Pancreas (tissue), 10 donors: ENCODE data around the gene SLC25A22. TPM values are rescaled to one million over a fixed set of nuclear protein-coding genes. Genes with fewer than 3 reads are reported as not detected.
A peak's percentile ranks its signal among the peaks of the same experiment; 100 is the strongest.

Source experiments
- ATAC-seq, 4 donors: fragments of 200-7000 bp; cut with Tn5 transposase; one replicate each; pipeline versions ENCODE4 v1.8.0 to v1.9.1; 2020; ENCODE audit warnings: mild to moderate bottlenecking in 4 of 4, moderate library complexity in 4 of 4
- DNase-seq, 6 donors: peaks; one replicate each; pipeline ENCODE4 v3.0.0-alpha.2; 2020
- FAIRE-seq: peaks from 2 replicates; lab custom pipeline; 2012; peaks lifted over from hg19 to GRCh38; lab: Jason Lieb, UNC
- H3K27ac ChIP-seq, 4 donors: fragments of 200-600 bp; sonication (generic); 1 replicate in 3 of 4; 2 replicates in 1 of 4; pipeline versions ENCODE4 v1.5.0 to v1.8.0; 2020
- H3K27me3 ChIP-seq, 4 donors: fragments of 200-600 bp; one replicate each; pipeline ENCODE4 v1.8.0; 2021
- H3K36me3 ChIP-seq, 3 donors: fragments of 200-600 bp; sonication (generic) in 1 of 3; one replicate each; pipeline versions ENCODE4 v1.5.0 to v1.8.0; 2020 to 2021
- H3K4me1 ChIP-seq, 3 donors: fragments of 200-600 bp; one replicate each; pipeline ENCODE4 v1.8.0; 2021
- H3K4me3 ChIP-seq, 4 donors: fragments of 200-600 bp; sonication (generic) in 2 of 4; one replicate each; pipeline versions ENCODE4 v1.5.0 to v1.8.0; 2020 to 2021
- H3K9me3 ChIP-seq, 4 donors: fragments of 200-600 bp; one replicate each; pipeline ENCODE4 v1.8.0; 2021
- WGBS, 2 donors: extraction: QIAGEN DNeasy Blood & Tissue Kit; methylation state at CpG; one replicate each; pipeline ENCODE4 v1.1.7; 2013; 5-methylcytosine and 5-hydroxymethylcytosine counted together
- intact Hi-C, 3 donors: fragments of 100-400 bp; cut with DNase I; formaldehyde crosslinking; loops; one replicate each; pipeline versions ENCODE4 v1.11.1 to v1.14.2; 2022
- polyA plus RNA-seq, 2 donors: library from polyadenylated mRNA; stranded (reverse); fragments of 200-250 nt; gene quantifications; one replicate each; pipeline ENCODE4 v1.2.3, GENCODE V29; 2013
- total RNA-seq, 6 donors: library from RNA; stranded (reverse); fragmentation: NEBNext Ultra II Directional in 4 of 6; extraction: Animal tissue kit (Norgen Biotek cat#: 25700) in 4 of 6; gene quantifications; one replicate each; pipeline versions ENCODE4 v1.2.1 to v1.2.4, GENCODE V29; 2021 to 2023
- TF ChIP-seq, protein P1 (sequence below), 4 donors: fragments of 200-600 bp; sonication (generic) in 3 of 4; IDR thresholded peaks; one replicate each; pipeline versions ENCODE4 v1.5.0 to v1.8.0; 2021; ENCODE audit warnings: antibody characterized with exemption in 4 of 4
- donor health status: healthy with polysubstance abuse.
- donor health status: DM: no; HTN: no; CAD: no; lungs with moderate emphysema.
- donor health status: DM: no; HTN: no; CAD: no.
- donor health status: control.
- donor health status: control.
- donor health status: Bipolar disorder and iron deficiency.
- donor health status: DM: yes; HTN: yes; CAD: no.
- donor health status: DM: no; HTN: no; CAD: no.
- donor health status: DM: no; HTN: no; CAD: no.
- donor health status: DM: yes; HTN: yes; CAD: no.

SLC25A22 gene
- total and polyA plus RNA-seq, 8 donors, result 32.2 to 84.0 (median 42.9) TPM

DNA sequence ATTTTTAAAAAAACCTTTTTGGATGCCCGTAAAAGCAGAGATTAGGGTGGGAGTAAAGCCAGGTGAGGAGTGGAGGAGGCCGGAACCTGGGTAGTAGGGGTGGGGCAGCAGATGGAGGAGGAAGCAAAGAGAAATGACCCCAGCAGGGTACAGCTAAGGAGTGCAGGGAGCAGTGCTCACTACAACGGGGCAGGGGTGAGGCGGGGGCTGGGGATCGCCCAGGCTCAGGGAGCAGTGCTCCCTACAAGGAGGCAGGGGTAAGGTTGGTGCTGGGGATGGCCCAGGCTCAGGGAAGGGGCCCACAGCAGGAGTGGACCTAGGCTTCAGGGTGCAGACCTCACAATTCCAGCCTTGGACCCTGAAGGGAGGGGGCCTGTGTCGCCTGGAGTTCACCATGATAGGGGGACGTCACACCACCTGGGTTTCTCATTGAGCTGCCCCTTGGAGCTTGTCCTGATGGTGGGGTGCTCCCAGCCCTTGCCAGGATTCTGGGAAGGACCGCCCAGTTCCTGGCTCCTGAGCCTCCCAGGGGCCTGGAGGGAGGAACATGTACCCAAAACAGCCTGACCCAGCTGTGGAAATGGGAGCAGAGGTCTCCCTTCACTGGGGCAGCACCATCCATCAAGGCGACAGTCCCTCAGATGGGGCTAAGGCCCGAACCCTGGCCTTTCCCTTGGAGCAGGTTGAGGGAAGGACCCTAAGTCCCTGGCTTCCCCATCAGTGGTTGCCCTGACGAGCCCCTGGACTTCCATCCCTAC is 17.8 kb upstream of the SLC25A22 start:
- H3K27ac ChIP-seq, result no peak overlapping the region

DNA sequence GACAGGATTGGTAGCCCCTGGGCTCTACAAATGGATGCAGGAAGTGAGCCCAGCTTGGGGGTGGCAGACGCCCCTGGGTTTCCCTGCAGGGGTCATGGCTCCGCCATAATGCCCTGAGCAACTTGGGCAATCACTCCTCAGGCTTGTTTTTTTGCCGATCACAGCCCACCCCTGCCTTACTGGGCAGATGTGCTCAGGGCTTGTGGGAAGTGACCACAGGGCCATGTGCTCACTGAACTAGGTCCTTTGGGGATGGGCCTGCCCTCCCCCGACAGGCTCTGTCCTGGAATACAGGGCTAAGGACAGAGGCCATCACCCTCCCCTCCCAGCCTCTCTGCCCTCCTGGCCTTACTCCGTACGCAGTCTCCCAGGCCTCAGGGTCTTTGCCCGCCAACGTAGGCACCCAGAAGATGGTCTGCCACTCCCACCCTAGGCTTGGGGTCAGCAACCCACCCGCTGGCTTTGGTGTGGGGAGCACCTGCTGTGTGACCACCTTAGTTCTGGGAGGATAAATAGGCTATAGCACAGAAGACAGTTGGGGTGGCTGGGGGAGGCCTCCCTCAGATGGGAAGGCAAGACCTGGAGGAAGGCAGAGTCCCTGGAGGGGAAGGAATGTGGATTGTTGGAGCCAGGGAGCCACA is 15.5 kb upstream of the SLC25A22 start:
- intact Hi-C loops, result no loop called here
- WGBS, 2 donors, result 87 to 89% methylated on average over 9 of the region's 9 CpGs
- H3K27me3 ChIP-seq, result no peaks in the 10 kb centered on the region
- peaks cover 0 to 18% (median 13%) of the 10 kb centered on the region in 3 donors for H3K36me3 ChIP-seq
- no peak overlapping the region for H3K4me3 ChIP-seq
- no peak for ATAC-seq
- TF ChIP-seq, protein P1, sequence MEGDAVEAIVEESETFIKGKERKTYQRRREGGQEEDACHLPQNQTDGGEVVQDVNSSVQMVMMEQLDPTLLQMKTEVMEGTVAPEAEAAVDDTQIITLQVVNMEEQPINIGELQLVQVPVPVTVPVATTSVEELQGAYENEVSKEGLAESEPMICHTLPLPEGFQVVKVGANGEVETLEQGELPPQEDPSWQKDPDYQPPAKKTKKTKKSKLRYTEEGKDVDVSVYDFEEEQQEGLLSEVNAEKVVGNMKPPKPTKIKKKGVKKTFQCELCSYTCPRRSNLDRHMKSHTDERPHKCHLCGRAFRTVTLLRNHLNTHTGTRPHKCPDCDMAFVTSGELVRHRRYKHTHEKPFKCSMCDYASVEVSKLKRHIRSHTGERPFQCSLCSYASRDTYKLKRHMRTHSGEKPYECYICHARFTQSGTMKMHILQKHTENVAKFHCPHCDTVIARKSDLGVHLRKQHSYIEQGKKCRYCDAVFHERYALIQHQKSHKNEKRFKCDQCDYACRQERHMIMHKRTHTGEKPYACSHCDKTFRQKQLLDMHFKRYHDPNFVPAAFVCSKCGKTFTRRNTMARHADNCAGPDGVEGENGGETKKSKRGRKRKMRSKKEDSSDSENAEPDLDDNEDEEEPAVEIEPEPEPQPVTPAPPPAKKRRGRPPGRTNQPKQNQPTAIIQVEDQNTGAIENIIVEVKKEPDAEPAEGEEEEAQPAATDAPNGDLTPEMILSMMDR (IDR thresholded peaks at IDR 0.05), result no peak
- peaks cover 4 to 14% (median 7%) of the 10 kb centered on the region in 3 donors for H3K4me1 ChIP-seq
- no peak overlapping the region for H3K27ac ChIP-seq
- peak in 1 of 6 donors; percentile 53 for DNase-seq
- FAIRE-seq, result no peak
- H3K9me3 ChIP-seq, result no peaks in the 10 kb centered on the region

More for the DNA sequence above, 17.8 kb upstream of the SLC25A22 start:
- WGBS, 2 donors, result 80 to 82% methylated on average over 11 of the region's 11 CpGs
- ATAC-seq, result no peak
- H3K36me3 ChIP-seq, result peaks cover 0 to 18% (median 13%) of the 10 kb centered on the region in 3 donors
- no peak overlapping the region for H3K4me3 ChIP-seq
- peaks cover 3 to 13% (median 11%) of the 10 kb centered on the region in 3 donors for H3K4me1 ChIP-seq
- DNase-seq, result peak in 1 of 6 donors; percentile 61
- no peaks in the 10 kb centered on the region for H3K27me3 ChIP-seq
- TF ChIP-seq, protein P1 (IDR thresholded peaks at IDR 0.05), result no peak
- H3K9me3 ChIP-seq, result no peaks in the 10 kb centered on the region
- no peak for FAIRE-seq
- intact Hi-C loops, result no loop called here

DNA sequence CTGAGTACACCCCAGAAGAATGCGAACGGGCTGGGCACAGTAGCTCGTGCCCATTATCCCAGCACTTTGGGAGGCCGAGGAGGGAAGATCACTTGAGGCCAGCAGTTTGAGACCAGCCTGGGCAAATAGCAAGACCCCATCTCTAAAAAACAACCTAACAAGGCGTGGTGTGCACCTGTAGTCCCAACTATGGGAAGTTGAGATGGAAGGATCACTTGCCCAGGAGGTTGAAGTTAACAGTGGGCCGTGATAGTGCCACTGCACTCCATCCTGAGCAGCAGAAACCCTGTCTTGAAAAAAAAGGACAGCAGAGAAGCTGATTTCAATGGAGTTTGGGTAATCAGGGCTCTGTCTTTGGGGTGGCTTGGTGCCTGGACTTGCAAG is 15.0 kb upstream of the SLC25A22 start:
- Histone ChIP-seq H3K27me3 (no peaks in the 10 kb centered on the region), H3K4me1 (peaks cover 4 to 20% (median 11%) of the 10 kb centered on the region in 3 donors), H3K27ac (no peak overlapping the region), H3K4me3 (no peak overlapping the region), H3K9me3 (no peaks in the 10 kb centered on the region), H3K36me3 (peaks cover 0 to 18% (median 13%) of the 10 kb centered on the region in 3 donors)
- ATAC-seq (no peak), DNase-seq (no peak), FAIRE-seq (no peak)
- intact Hi-C loops, result no loop called here
- 89 to 91% methylated on average over 6 of the region's 6 CpGs for WGBS, 2 donors
- TF ChIP-seq, protein P1 (IDR thresholded peaks at IDR 0.05), result no peak

DNA sequence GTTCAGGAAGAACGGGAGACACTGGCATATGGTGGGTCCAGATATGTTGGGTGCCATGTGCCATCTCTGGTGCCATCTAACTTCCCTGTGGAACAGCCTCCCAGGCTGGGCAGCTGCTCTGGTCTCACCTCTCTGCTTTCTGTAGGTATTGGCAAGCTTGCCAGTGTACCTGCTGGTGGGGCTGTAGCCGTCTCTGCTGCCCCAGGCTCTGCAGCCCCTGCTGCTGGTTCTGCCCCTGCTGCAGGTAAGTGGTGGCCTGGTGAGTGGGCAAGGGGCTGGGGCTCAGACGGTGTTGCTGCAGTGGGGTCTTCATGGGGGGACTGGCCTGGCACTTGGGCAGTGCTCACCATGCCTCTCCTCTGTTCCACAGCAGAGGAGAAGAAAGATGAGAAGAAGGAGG is 14.3 kb upstream of the SLC25A22 start:
- Histone ChIP-seq H3K27ac (no peak overlapping the region), H3K9me3 (no peaks in the 10 kb centered on the region), H3K36me3 (peaks cover 0 to 18% (median 13%) of the 10 kb centered on the region in 3 donors), H3K27me3 (no peaks in the 10 kb centered on the region), H3K4me1 (peaks cover 4 to 20% (median 11%) of the 10 kb centered on the region in 3 donors), H3K4me3 (no peak overlapping the region)
- TF ChIP-seq, protein P1 (IDR thresholded peaks at IDR 0.05), result no peak
- DNase-seq (peak in 1 of 6 donors; percentile 57), ATAC-seq (no peak), FAIRE-seq (no peak)
- intact Hi-C loops, result no loop called here
- 83 to 92% methylated on average over 3 of the region's 3 CpGs for WGBS, 2 donors
